ENCODE data around the gene ANP32E. TPM values are rescaled to one million over a fixed set of nuclear protein-coding genes. Genes with fewer than 3 reads are reported as not detected.

Gene ANP32E
- polyA plus RNA-seq = 10 to 100 TPM; 14.5 to 16.9 TPM

DNA sequence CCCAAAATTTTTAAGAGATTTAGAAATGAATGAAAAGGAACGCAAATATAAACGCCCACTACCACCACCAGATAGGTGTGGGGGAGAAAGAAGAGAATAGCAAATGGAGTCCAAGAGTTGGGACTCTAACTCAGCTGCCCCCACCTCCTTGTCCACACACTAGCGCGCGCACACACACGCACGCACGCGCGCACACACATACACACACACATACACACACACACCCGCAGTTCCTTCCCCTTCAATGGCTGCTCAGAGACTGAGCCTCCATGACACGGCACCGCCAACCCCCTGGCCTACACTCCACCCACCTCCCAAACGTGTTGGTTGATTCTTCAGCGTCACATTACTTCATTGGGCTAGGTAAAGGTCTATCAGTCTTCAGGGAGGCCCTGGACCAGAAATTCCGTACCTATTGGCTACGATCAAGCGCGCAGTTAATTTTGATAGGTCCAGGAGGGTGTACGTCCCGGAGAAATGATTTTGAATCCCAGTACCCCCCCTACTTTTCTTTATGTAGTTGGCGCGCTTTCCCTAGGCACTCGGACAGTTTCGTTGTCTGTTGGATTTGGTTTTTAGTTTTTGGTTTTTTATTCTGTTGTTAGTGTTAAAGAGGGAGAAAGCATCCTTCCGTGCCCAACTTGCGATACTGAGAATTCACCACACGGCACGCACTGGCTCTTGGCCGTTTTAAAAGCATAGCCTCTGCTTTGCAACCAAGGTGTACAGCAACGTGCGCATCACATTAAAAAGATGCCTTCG, at the start of gene ANP32E:
TSS of gene ANP32E (minus strand) at position 261 of the 762 bp plus-strand sequence. CDS start 326 bp downstream, outside the sequence.
- H3K4me1 ChIP-seq (ENCODE audit: control insufficient read depth in 2 of 2, insufficient read depth in 2 of 2, low read length in 1 of 2) = no peaks in the 10 kb centered on the region
- no peaks in the 10 kb centered on the region for H3K36me3 ChIP-seq (ENCODE audit: control insufficient read depth in 2 of 2, insufficient read depth in 2 of 2, low read length in 1 of 2)
- H3K9me3 ChIP-seq (ENCODE audit: control insufficient read depth in 2 of 2, insufficient read depth in 1 of 2, low read depth in 1 of 2, low read length in 1 of 2) = no peaks in the 10 kb centered on the region
- peak within 1 kb of the TSS; percentile 98 for H3K27ac ChIP-seq (ENCODE audit: low read depth in 2 of 2, low read length in 1 of 2)
- 0% methylated on average over 33 of the region's 33 CpGs for WGBS, 2 donors
- no peaks in the 10 kb centered on the region for H3K27me3 ChIP-seq (ENCODE audit: control insufficient read depth in 1 of 2, insufficient read depth in 2 of 2, low read length in 2 of 2)
- H3K4me3 ChIP-seq (ENCODE audit: low read depth in 1 of 2, low read length in 2 of 2) = peak within 1 kb of the TSS; percentile 85 to 89

DNA sequence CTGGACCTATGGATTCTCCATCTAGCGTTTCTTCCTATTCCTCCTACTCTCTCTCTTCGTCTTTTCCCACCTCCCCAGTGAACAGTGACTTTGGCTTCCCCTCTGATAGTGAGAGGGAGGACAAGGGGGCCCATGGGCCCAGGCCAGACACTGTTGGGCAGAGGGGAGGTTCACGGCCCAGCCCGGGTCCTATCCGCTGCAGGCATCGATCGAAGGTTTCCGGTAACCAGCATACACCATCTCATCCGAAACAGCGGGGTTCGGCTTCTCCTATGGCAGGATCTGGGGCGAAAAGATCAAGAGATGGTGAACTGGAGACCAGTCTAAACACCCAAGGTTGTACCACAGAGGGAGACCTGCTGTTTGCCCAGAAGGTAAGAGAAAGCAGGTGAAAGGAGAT, 47.3 kb upstream of the ANP32E start:
- Histone ChIP-seq H3K4me3 (ENCODE audit: low read depth in 1 of 2, low read length in 2 of 2) (peak overlapping the region in 1 of 2 donors; percentile 56), H3K4me1 (ENCODE audit: control insufficient read depth in 2 of 2, insufficient read depth in 2 of 2, low read length in 1 of 2) (peaks cover 0 to 5% of the 10 kb centered on the region in 2 donors), H3K27me3 (ENCODE audit: control insufficient read depth in 1 of 2, insufficient read depth in 2 of 2, low read length in 2 of 2) (no peaks in the 10 kb centered on the region), H3K9me3 (ENCODE audit: control insufficient read depth in 2 of 2, insufficient read depth in 1 of 2, low read depth in 1 of 2, low read length in 1 of 2) (no peaks in the 10 kb centered on the region), H3K36me3 (ENCODE audit: control insufficient read depth in 2 of 2, insufficient read depth in 2 of 2, low read length in 1 of 2) (peaks cover 0 to 7% of the 10 kb centered on the region in 2 donors), H3K27ac (ENCODE audit: low read depth in 2 of 2, low read length in 1 of 2) (no peak overlapping the region)
- WGBS, 2 donors = 82 to 85% methylated on average over 12 of the region's 12 CpGs

GRCh38 chr1:150282558-150282958, 46.6 kb upstream of the ANP32E start:
- H3K4me3 ChIP-seq (ENCODE audit: low read depth in 1 of 2, low read length in 2 of 2) = peak overlapping the region; percentile 55 to 56
- peaks cover 0 to 7% of the 10 kb centered on the region in 2 donors for H3K36me3 ChIP-seq (ENCODE audit: control insufficient read depth in 2 of 2, insufficient read depth in 2 of 2, low read length in 1 of 2)
- peak overlapping the region; percentile 72 to 91 for H3K27ac ChIP-seq (ENCODE audit: low read depth in 2 of 2, low read length in 1 of 2)
- 10 to 12% methylated on average over 21 of the region's 21 CpGs for WGBS, 2 donors
- H3K27me3 ChIP-seq (ENCODE audit: control insufficient read depth in 1 of 2, insufficient read depth in 2 of 2, low read length in 2 of 2) = no peaks in the 10 kb centered on the region
- peaks cover 0 to 5% of the 10 kb centered on the region in 2 donors for H3K4me1 ChIP-seq (ENCODE audit: control insufficient read depth in 2 of 2, insufficient read depth in 2 of 2, low read length in 1 of 2)
- H3K9me3 ChIP-seq (ENCODE audit: control insufficient read depth in 2 of 2, insufficient read depth in 1 of 2, low read depth in 1 of 2, low read length in 1 of 2) = no peaks in the 10 kb centered on the region

DNA sequence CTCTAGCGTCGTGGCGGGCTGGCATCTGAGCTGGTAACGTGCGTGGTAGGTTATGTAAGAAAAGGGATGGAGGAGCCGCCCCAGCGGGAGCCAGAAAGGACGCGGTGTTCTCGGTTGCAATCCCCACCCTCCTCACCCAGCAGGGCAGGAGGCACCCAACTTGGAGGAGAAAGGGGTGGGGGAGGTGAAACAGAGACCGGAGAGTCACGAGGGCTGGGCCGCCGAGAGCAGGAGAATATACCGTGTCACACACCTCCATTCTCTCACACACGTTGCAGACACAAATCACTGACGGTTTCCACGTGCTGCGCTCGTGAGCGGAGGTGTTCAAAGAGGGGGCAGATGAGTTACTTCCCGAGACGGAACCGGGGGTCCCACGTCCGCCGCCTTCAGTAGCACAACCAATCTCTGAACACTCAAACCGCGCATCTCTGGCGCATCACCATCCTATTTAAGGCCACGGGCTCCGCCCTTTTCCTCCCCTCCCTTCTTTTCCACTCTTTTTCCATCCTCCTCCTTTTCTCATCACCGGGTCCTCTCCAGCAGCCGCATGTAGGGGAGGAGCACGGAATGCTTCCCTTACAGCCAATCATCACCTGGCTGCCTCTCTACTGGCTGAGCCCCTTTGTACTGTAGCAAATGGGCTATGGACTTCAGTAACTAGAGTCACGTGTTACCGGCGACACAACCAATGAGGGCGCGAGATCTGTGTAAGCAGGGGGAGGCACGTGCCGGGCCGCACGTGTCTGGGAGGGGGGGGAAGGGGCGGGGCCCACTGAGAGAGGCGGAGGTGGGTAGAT, 46.0 kb upstream of the ANP32E start, which contains the start of gene CIART:
TSS of gene CIART (plus strand) at position 797 of the 800 bp plus-strand sequence. CDS start 714 bp downstream, outside the sequence.
- H3K4me1 ChIP-seq (ENCODE audit: control insufficient read depth in 2 of 2, insufficient read depth in 2 of 2, low read length in 1 of 2) = peaks cover 0 to 5% of the 10 kb centered on the region in 2 donors
- H3K4me3 ChIP-seq (ENCODE audit: low read depth in 1 of 2, low read length in 2 of 2) = peak within 1 kb of the TSS; percentile 55 to 56
- no peaks in the 10 kb centered on the region for H3K9me3 ChIP-seq (ENCODE audit: control insufficient read depth in 2 of 2, insufficient read depth in 1 of 2, low read depth in 1 of 2, low read length in 1 of 2)
- H3K36me3 ChIP-seq (ENCODE audit: control insufficient read depth in 2 of 2, insufficient read depth in 2 of 2, low read length in 1 of 2) = peaks cover 0 to 7% of the 10 kb centered on the region in 2 donors
- no peaks in the 10 kb centered on the region for H3K27me3 ChIP-seq (ENCODE audit: control insufficient read depth in 1 of 2, insufficient read depth in 2 of 2, low read length in 2 of 2)
- peak within 1 kb of the TSS; percentile 88 to 96 for H3K27ac ChIP-seq (ENCODE audit: low read depth in 2 of 2, low read length in 1 of 2)
- WGBS, 2 donors = 0 to 1% methylated on average over 46 of the region's 46 CpGs

- no peaks in the 10 kb centered on the region for H3K9me3 ChIP-seq (ENCODE audit: control insufficient read depth in 2 of 2, insufficient read depth in 1 of 2, low read depth in 1 of 2, low read length in 1 of 2)
- peak overlapping the region; percentile 88 to 96 for H3K27ac ChIP-seq (ENCODE audit: low read depth in 2 of 2, low read length in 1 of 2)
- peak overlapping the region; percentile 46 to 56 for H3K4me3 ChIP-seq (ENCODE audit: low read depth in 1 of 2, low read length in 2 of 2)
- peaks cover 0 to 5% of the 10 kb centered on the region in 2 donors for H3K4me1 ChIP-seq (ENCODE audit: control insufficient read depth in 2 of 2, insufficient read depth in 2 of 2, low read length in 1 of 2)
- no peaks in the 10 kb centered on the region for H3K27me3 ChIP-seq (ENCODE audit: control insufficient read depth in 1 of 2, insufficient read depth in 2 of 2, low read length in 2 of 2)
- H3K36me3 ChIP-seq (ENCODE audit: control insufficient read depth in 2 of 2, insufficient read depth in 2 of 2, low read length in 1 of 2) = peaks cover 0 to 3% of the 10 kb centered on the region in 2 donors
- 1 to 3% methylated on average over 15 of the region's 15 CpGs for WGBS, 2 donors
Observed at GRCh38 chr1:150281221-150281757, 45.4 kb upstream of the ANP32E start.

DNA sequence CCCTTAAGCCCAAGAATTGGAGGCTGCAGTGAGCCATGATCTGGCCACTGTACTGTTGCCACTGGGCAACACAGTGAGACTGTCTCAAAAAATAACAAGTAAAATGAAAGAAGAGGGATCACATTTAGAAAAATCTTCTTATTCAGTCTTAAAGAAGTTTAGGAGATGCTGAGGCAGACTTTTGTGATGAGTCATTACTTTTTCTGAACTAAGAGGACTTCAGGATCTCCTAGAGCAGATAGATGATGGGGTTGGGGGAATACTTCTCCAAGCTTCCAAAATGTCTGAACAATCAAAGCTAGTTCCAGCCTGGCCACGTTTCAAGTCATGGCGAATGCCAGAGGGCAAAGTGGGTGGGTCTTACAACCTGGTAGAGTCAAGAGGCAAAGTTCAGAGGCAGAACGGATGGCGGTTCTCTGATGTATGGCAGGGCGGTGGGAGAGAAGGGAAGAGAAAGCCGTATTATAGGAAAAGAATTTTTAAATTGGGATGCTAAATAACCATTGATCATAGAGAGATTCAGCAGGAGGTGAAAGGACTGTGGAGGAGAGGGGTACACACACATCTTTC, 44.3 kb upstream of the ANP32E start:
- H3K4me3 ChIP-seq (ENCODE audit: low read depth in 1 of 2, low read length in 2 of 2) = no peak overlapping the region
- WGBS, 2 donors = 59 to 64% methylated on average over 6 of the region's 6 CpGs
- H3K36me3 ChIP-seq (ENCODE audit: control insufficient read depth in 2 of 2, insufficient read depth in 2 of 2, low read length in 1 of 2) = peaks cover 0 to 3% of the 10 kb centered on the region in 2 donors
- peak overlapping the region; percentile 2 to 36 for H3K27ac ChIP-seq (ENCODE audit: low read depth in 2 of 2, low read length in 1 of 2)
- H3K9me3 ChIP-seq (ENCODE audit: control insufficient read depth in 2 of 2, insufficient read depth in 1 of 2, low read depth in 1 of 2, low read length in 1 of 2) = no peaks in the 10 kb centered on the region
- H3K27me3 ChIP-seq (ENCODE audit: control insufficient read depth in 1 of 2, insufficient read depth in 2 of 2, low read length in 2 of 2) = no peaks in the 10 kb centered on the region
- H3K4me1 ChIP-seq (ENCODE audit: control insufficient read depth in 2 of 2, insufficient read depth in 2 of 2, low read length in 1 of 2) = peaks cover 0 to 5% of the 10 kb centered on the region in 2 donors

- H3K27me3 ChIP-seq (ENCODE audit: control insufficient read depth in 1 of 2, insufficient read depth in 2 of 2, low read length in 2 of 2) = no peaks in the 10 kb centered on the region
- 71 to 82% methylated on average over 1 of the region's 1 CpG for whole genome bisulfite sequencing, 2 donors
- no peak overlapping the region for H3K4me3 ChIP-seq (ENCODE audit: low read depth in 1 of 2, low read length in 2 of 2)
- no peak overlapping the region for H3K27ac ChIP-seq (ENCODE audit: low read depth in 2 of 2, low read length in 1 of 2)
- no peaks in the 10 kb centered on the region for H3K9me3 ChIP-seq (ENCODE audit: control insufficient read depth in 2 of 2, insufficient read depth in 1 of 2, low read depth in 1 of 2, low read length in 1 of 2)
- H3K36me3 ChIP-seq (ENCODE audit: control insufficient read depth in 2 of 2, insufficient read depth in 2 of 2, low read length in 1 of 2) = no peaks in the 10 kb centered on the region
- no peaks in the 10 kb centered on the region for H3K4me1 ChIP-seq (ENCODE audit: control insufficient read depth in 2 of 2, insufficient read depth in 2 of 2, low read length in 1 of 2)
Observed at GRCh38 chr1:150273311-150273710, 37.4 kb upstream of the ANP32E start.

GRCh38 chr1:150271291-150271959, 35.5 kb upstream of the ANP32E start:
- no peaks in the 10 kb centered on the region for H3K27me3 ChIP-seq (ENCODE audit: control insufficient read depth in 1 of 2, insufficient read depth in 2 of 2, low read length in 2 of 2)
- no peak overlapping the region for H3K27ac ChIP-seq (ENCODE audit: low read depth in 2 of 2, low read length in 1 of 2)
- H3K36me3 ChIP-seq (ENCODE audit: control insufficient read depth in 2 of 2, insufficient read depth in 2 of 2, low read length in 1 of 2) = peaks cover 0 to 3% of the 10 kb centered on the region in 2 donors
- H3K4me1 ChIP-seq (ENCODE audit: control insufficient read depth in 2 of 2, insufficient read depth in 2 of 2, low read length in 1 of 2) = peaks cover 0 to 7% of the 10 kb centered on the region in 2 donors
- 92 to 94% methylated on average over 7 of the region's 7 CpGs for WGBS, 2 donors
- H3K9me3 ChIP-seq (ENCODE audit: control insufficient read depth in 2 of 2, insufficient read depth in 1 of 2, low read depth in 1 of 2, low read length in 1 of 2) = no peaks in the 10 kb centered on the region
- no peak overlapping the region for H3K4me3 ChIP-seq (ENCODE audit: low read depth in 1 of 2, low read length in 2 of 2)

All from esophagus (tissue), 2 donors.